Body of pancreas (tissue), 4 donors: ENCODE measurements around the gene MEIS2.

Experiments used
- POLR2A ChIP-seq, 3 donors: fragments of 450-650 bp; IDR thresholded peaks; one replicate each; pipeline ENCODE4 v1.6.1; 2016; ENCODE audit warnings: antibody characterized with exemption in 3 of 3, mild to moderate bottlenecking in 2 of 3
- TF ChIP-seq, protein P1 (sequence below), 7 experiments: fragments of 450-650 bp in 4 of 7; fragments of 200-600 bp in 3 of 7; sonication (generic) in 3 of 7; IDR thresholded peaks; one replicate each; pipeline ENCODE4 v1.5.1; 2016 to 2019; ENCODE audit warnings: antibody characterized with exemption in 7 of 7

DNA sequence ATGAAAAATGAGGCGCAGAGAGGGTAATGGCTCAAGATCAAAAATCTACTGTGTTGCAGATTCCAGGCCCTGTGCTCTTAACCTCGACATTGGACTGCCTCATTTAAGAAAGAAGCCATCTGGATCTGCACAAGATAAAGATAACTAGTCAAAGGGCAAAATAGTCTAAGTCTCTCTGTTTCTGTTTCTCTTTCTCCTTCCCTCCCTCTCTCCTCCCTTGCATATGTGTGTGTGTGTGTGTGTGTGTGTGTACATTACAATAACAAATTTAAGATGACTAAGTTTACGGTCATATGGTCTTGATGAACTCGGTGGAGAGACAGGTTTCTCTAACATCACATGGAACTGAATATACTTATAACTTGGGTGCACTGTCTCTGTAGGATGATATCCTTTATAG is 69.2 kb downstream of the MEIS2 start:
- no peak for TF ChIP-seq POLR2A (IDR thresholded peaks at IDR 0.05)
- TF ChIP-seq, protein P1, sequence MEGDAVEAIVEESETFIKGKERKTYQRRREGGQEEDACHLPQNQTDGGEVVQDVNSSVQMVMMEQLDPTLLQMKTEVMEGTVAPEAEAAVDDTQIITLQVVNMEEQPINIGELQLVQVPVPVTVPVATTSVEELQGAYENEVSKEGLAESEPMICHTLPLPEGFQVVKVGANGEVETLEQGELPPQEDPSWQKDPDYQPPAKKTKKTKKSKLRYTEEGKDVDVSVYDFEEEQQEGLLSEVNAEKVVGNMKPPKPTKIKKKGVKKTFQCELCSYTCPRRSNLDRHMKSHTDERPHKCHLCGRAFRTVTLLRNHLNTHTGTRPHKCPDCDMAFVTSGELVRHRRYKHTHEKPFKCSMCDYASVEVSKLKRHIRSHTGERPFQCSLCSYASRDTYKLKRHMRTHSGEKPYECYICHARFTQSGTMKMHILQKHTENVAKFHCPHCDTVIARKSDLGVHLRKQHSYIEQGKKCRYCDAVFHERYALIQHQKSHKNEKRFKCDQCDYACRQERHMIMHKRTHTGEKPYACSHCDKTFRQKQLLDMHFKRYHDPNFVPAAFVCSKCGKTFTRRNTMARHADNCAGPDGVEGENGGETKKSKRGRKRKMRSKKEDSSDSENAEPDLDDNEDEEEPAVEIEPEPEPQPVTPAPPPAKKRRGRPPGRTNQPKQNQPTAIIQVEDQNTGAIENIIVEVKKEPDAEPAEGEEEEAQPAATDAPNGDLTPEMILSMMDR (IDR thresholded peaks at IDR 0.05), result no peak
